ENCODE measurements around the gene MAP4.

GRCh38 chr3:47940232-47940631 lies 76.0 kb downstream of the MAP4 start:
- TF ChIP-seq POLR2A (IDR thresholded peaks at IDR 0.05; ENCODE audit: low read length) (no peak), GATA1 (IDR thresholded peaks at IDR 0.05; ENCODE audit: low read depth, low read length) (no peak)

All from erythroblast (primary cell).